Calu3 (cell line): Measurements from ENCODE around the gene GPR156. TPM values are rescaled to one million over a fixed set of nuclear protein-coding genes. Genes with fewer than 3 reads are reported as not detected.
A peak's percentile ranks its signal among the peaks of the same experiment; 100 is the strongest.

ENCODE experiments used
- BruUV-seq: library from RNA; stranded (reverse); fragments of 400-500 nt; replicated peaks from 2 replicates; lab custom pipeline; 2021; lab: Mats Ljungman, UMichigan
- CTCF ChIA-PET: fragments of 300-600 bp; sonication (Branson Sonifier 250); formaldehyde crosslinking; loops from one replicate; lab custom pipeline; 2022; ENCODE audit warnings: antibody characterized with exemption; lab: Charles Lee
- DNase-seq: peaks from one replicate; pipeline ENCODE4 v3.0.0; 2022
- H3K27ac Mint-ChIP-seq: one replicate; pipeline ENCODE4 v1.8.0; 2022; ENCODE audit warnings: mixed read lengths; ENCODE audit not compliant: unreplicated experiment
- H3K27me3 Mint-ChIP-seq: one replicate; pipeline ENCODE4 v1.8.0; 2022; ENCODE audit warnings: mixed read lengths; ENCODE audit not compliant: unreplicated experiment
- H3K36me3 Mint-ChIP-seq: one replicate; pipeline ENCODE4 v1.8.0; 2022; ENCODE audit warnings: mild to moderate bottlenecking, moderate library complexity, mixed read lengths; ENCODE audit not compliant: insufficient read depth, unreplicated experiment
- H3K4me1 Mint-ChIP-seq: one replicate; pipeline ENCODE4 v1.8.0; 2022; ENCODE audit warnings: mild to moderate bottlenecking, low read depth, mixed read lengths; ENCODE audit not compliant: unreplicated experiment
- H3K4me3 Mint-ChIP-seq: one replicate; pipeline ENCODE4 v1.8.0; 2022; ENCODE audit warnings: mild to moderate bottlenecking, low read depth, moderate library complexity, mixed read lengths; ENCODE audit not compliant: unreplicated experiment
- H3K9me3 Mint-ChIP-seq: one replicate; pipeline ENCODE4 v1.8.0; 2022; ENCODE audit warnings: low read depth, mixed read lengths; ENCODE audit not compliant: unreplicated experiment
- intact Hi-C: fragments of 100-400 bp; cut with micrococcal nuclease; formaldehyde crosslinking; loops from one replicate; pipeline ENCODE4 v1.10.0; 2022; ENCODE audit not compliant: unreplicated experiment
- total RNA-seq: library from RNA; stranded (reverse); gene quantifications from 2 replicates; pipeline ENCODE4 v1.2.3, GENCODE V29; 2022
- TF ChIP-seq, protein P1 (sequence below): fragments of 200-600 bp; IDR thresholded peaks from one replicate; pipeline ENCODE4 v1.8.0; 2022; ENCODE audit warnings: antibody characterized with exemption; ENCODE audit not compliant: unreplicated experiment

GPR156 gene
- total RNA-seq, 1 experiment from 2014 or later: 0.45 TPM

DNA sequence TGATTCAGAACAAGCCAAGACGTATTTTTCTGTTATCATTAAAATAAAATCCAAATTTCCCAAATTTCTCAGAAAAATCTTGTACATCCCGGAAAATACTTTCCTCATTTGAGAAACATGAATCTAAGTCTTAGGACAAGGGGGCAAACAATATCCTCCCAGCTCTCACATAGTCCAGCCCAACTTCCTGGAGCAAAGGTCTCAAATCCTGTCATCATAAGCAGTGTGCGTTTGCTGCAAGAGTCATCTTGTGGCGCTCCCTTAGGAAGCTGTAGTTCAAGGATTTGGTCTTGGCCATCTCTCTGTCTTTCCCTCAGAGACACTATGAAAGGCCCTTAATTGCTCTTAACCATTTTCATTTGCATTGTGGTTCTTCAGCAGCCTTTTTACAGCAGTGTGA is 133.2 kb downstream of the GPR156 start:
- Mint-ChIP-seq H3K4me3 (no peak overlapping the region), H3K27me3 (no peaks in the 10 kb centered on the region), H3K36me3 (peaks cover 6% of the 10 kb centered on the region), H3K9me3 (peaks cover 9% of the 10 kb centered on the region), H3K4me1 (peaks cover 37% of the 10 kb centered on the region), H3K27ac (no peak overlapping the region)
- CTCF ChIA-PET: no interaction called here
- TF ChIP-seq, protein P1, sequence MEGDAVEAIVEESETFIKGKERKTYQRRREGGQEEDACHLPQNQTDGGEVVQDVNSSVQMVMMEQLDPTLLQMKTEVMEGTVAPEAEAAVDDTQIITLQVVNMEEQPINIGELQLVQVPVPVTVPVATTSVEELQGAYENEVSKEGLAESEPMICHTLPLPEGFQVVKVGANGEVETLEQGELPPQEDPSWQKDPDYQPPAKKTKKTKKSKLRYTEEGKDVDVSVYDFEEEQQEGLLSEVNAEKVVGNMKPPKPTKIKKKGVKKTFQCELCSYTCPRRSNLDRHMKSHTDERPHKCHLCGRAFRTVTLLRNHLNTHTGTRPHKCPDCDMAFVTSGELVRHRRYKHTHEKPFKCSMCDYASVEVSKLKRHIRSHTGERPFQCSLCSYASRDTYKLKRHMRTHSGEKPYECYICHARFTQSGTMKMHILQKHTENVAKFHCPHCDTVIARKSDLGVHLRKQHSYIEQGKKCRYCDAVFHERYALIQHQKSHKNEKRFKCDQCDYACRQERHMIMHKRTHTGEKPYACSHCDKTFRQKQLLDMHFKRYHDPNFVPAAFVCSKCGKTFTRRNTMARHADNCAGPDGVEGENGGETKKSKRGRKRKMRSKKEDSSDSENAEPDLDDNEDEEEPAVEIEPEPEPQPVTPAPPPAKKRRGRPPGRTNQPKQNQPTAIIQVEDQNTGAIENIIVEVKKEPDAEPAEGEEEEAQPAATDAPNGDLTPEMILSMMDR: no peak
- no peak for DNase-seq
- intact Hi-C loops: no loop called here
- BruUV-seq: no TSS peak

GRCh38 chr3:120148187-120148949 is 136.7 kb downstream of the GPR156 start:
- Mint-ChIP-seq H3K4me3 (no peak overlapping the region), H3K36me3 (peaks cover 6% of the 10 kb centered on the region), H3K9me3 (no peaks in the 10 kb centered on the region), H3K4me1 (peaks cover 67% of the 10 kb centered on the region), H3K27me3 (no peaks in the 10 kb centered on the region), H3K27ac (peak overlapping the region; percentile 70)
- BruUV-seq: no TSS peak
- TF ChIP-seq, protein P1: no peak
- intact Hi-C loops: no loop called here
- DNase-seq: no peak
- CTCF ChIA-PET: interaction anchor here (0.7 to 3.4 kb wide), 3 partner anchors 11 to 139 kb away, joined by 3 to 17 read pairs (median 4); no protein-coding TSS in a partner anchor

- BruUV-seq: no TSS peak
- DNase-seq: peak; percentile 57
- intact Hi-C loops: no loop called here
- H3K4me1 Mint-ChIP-seq: peaks cover 58% of the 10 kb centered on the region
- TF ChIP-seq, protein P1: no peak
- CTCF ChIA-PET: interaction anchor here (0.7 to 3.4 kb wide), 6 partner anchors 12 to 255 kb away, joined by 3 to 17 read pairs (median 6); partner anchors contain the start of gene GSK3B
- peaks cover 6% of the 10 kb centered on the region for H3K36me3 Mint-ChIP-seq
- H3K4me3 Mint-ChIP-seq: no peak overlapping the region
- no peaks in the 10 kb centered on the region for H3K9me3 Mint-ChIP-seq
- peak overlapping the region; percentile 70 for H3K27ac Mint-ChIP-seq
- H3K27me3 Mint-ChIP-seq: no peaks in the 10 kb centered on the region
Observed at GRCh38 chr3:120147072-120147871, 137.8 kb downstream of the GPR156 start.

- TF ChIP-seq, protein P1: no peak
- no peak overlapping the region for H3K4me3 Mint-ChIP-seq
- no TSS peak for BruUV-seq
- DNase-seq: peak; percentile 31
- CTCF ChIA-PET: interaction anchor here (0.7 to 3.4 kb wide), 2 partner anchors 14 to 252 kb away, joined by 4 to 17 read pairs; no protein-coding TSS in a partner anchor
- intact Hi-C loops: loop anchor here (2.0 kb wide), 1 partner anchor 51 kb away; the partner anchor contains the start of gene GSK3B
- no peaks in the 10 kb centered on the region for H3K27me3 Mint-ChIP-seq
- H3K36me3 Mint-ChIP-seq: peaks cover 6% of the 10 kb centered on the region
- H3K4me1 Mint-ChIP-seq: peaks cover 58% of the 10 kb centered on the region
- no peaks in the 10 kb centered on the region for H3K9me3 Mint-ChIP-seq
- peak overlapping the region; percentile 73 for H3K27ac Mint-ChIP-seq
Observed at GRCh38 chr3:120145542-120146285, 139.3 kb downstream of the GPR156 start.
